ENCODE measurements around the gene OSCP1. TPM values are rescaled to one million over a fixed set of nuclear protein-coding genes. Genes with fewer than 3 reads are reported as not detected.

The OSCP1 gene
- total and polyA plus RNA-seq, 2 donors (not counting 3 experiments of a cell fraction or from before 2014, with no cell fraction given) = 4.6 to 8.3 TPM

- no TSS peak for BruUV-seq (replicated peaks)
- Histone ChIP-seq H3K4me3 (replicated peaks in 1 of 3; ENCODE audit: insufficient read depth in 1 of 3, low read depth in 1 of 3, low read length in 3 of 3) (no peak overlapping the region), H3K9ac (replicated peaks; ENCODE audit: extremely low read depth, insufficient read depth, low read length) (no peak overlapping the region), H3K27ac (ENCODE audit: insufficient read depth, low read depth, low read length) (no peak overlapping the region), H3K9me3 (replicated peaks; ENCODE audit: control insufficient read depth, insufficient read depth, low read length) (no peaks in the 10 kb centered on the region), H3K79me2 (ENCODE audit: control insufficient read depth, insufficient read depth, low read length) (no peaks in the 10 kb centered on the region), H3K4me2 (ENCODE audit: insufficient read depth, low read length) (no peak overlapping the region), H3K36me3 (ENCODE audit: control insufficient read depth in 2 of 2, extremely low read depth in 1 of 2, insufficient read depth in 2 of 2, low read length in 2 of 2) (no peaks in the 10 kb centered on the region), H2AFZ (ENCODE audit: low read depth, low read length) (no peak overlapping the region), H3K9me1 (replicated peaks; ENCODE audit: control insufficient read depth, extremely low read depth, insufficient read depth, low read length) (no peaks in the 10 kb centered on the region), H4K20me1 (replicated peaks; ENCODE audit: control insufficient read depth, extremely low read depth, insufficient read depth, low read length) (no peaks in the 10 kb centered on the region), H3K27me3 (ENCODE audit: control insufficient read depth in 2 of 2, insufficient read depth in 2 of 2, low read length in 2 of 2) (peaks cover 2% of the 10 kb centered on the region in 2 experiments), H3K4me1 (ENCODE audit: control insufficient read depth, extremely low read depth, insufficient read depth, low read length) (no peaks in the 10 kb centered on the region)
- CTCF ChIA-PET = interaction anchor here (1.3 kb wide), 1 partner anchor 21 kb away, joined by 3 read pairs; no protein-coding TSS in a partner anchor
- TF ChIP-seq MAX (IDR thresholded peaks at IDR 0.05; ENCODE audit: insufficient read depth, insufficient read length) (no peak), FOS (IDR thresholded peaks at IDR 0.05; ENCODE audit: borderline replicate concordance, insufficient read depth, low read length) (no peak), EZH2 (IDR thresholded peaks at IDR 0.05; ENCODE audit: borderline replicate concordance, low read depth, low read length, severe bottlenecking) (no peak), GATA2 (IDR thresholded peaks at IDR 0.05; ENCODE audit: insufficient read depth, insufficient read length, low read depth, low read length) (no peak), POLR2A (IDR thresholded peaks at IDR 0.05; ENCODE audit: low read depth, low read length) (no peak), MYC (IDR thresholded peaks at IDR 0.05; ENCODE audit: low read depth, low read length) (no peak), JUN (IDR thresholded peaks at IDR 0.05; ENCODE audit: borderline replicate concordance, insufficient read depth, insufficient read length, low read depth) (no peak), POLR2AphosphoS5 (IDR thresholded peaks at IDR 0.05; ENCODE audit: insufficient read depth, low read depth, low read length) (no peak)
- DNase-seq (ENCODE audit: low read depth, low spot score) (no peak), FAIRE-seq (no peak)
- intact Hi-C loops (cut with micrococcal nuclease) = no loop called here
- POLR2A ChIA-PET = no interaction called here
- dilution Hi-C loops (cut with MboI; ENCODE audit: extremely low pct_ligation_motif_present, low sequenced_read_pairs) = no loop called here
These were observed 44.7 kb upstream of the OSCP1 start for GRCh38 chr1:36494971-36495370.

GRCh38 chr1:36493524-36493923 lies 43.3 kb upstream of the OSCP1 start:
- BruUV-seq (replicated peaks) = no TSS peak
- H3K4me3 ChIP-seq (replicated peaks in 1 of 3; ENCODE audit: insufficient read depth in 1 of 3, low read depth in 1 of 3, low read length in 3 of 3) = no peak overlapping the region
- dilution Hi-C loops (cut with MboI; ENCODE audit: extremely low pct_ligation_motif_present, low sequenced_read_pairs) (no loop called here), intact Hi-C loops (cut with micrococcal nuclease) (no loop called here)
- H3K4me2 ChIP-seq (ENCODE audit: insufficient read depth, low read length) = no peak overlapping the region
- H3K27ac ChIP-seq (ENCODE audit: insufficient read depth, low read depth, low read length) = no peak overlapping the region
- ChIA-PET CTCF (no interaction called here), POLR2A (no interaction called here)
- H4K20me1 ChIP-seq (replicated peaks; ENCODE audit: control insufficient read depth, extremely low read depth, insufficient read depth, low read length) = no peaks in the 10 kb centered on the region
- no peak overlapping the region for H3K9ac ChIP-seq (replicated peaks; ENCODE audit: extremely low read depth, insufficient read depth, low read length)
- H3K27me3 ChIP-seq (ENCODE audit: control insufficient read depth in 2 of 2, insufficient read depth in 2 of 2, low read length in 2 of 2) = peaks cover 2% of the 10 kb centered on the region in 2 experiments
- TF ChIP-seq POLR2A (IDR thresholded peaks at IDR 0.05; ENCODE audit: low read depth, low read length) (no peak), MYC (IDR thresholded peaks at IDR 0.05; ENCODE audit: low read depth, low read length) (no peak), FOS (IDR thresholded peaks at IDR 0.05; ENCODE audit: borderline replicate concordance, insufficient read depth, low read length) (no peak), POLR2AphosphoS5 (IDR thresholded peaks at IDR 0.05; ENCODE audit: insufficient read depth, low read depth, low read length) (no peak), CTCF (IDR thresholded peaks at IDR 0.05; ENCODE audit: extremely low read depth in 1 of 2, insufficient read depth in 1 of 2, low read depth in 1 of 2, low read length in 2 of 2) (no peak), MAX (IDR thresholded peaks at IDR 0.05; ENCODE audit: insufficient read depth, insufficient read length) (no peak), EZH2 (IDR thresholded peaks at IDR 0.05; ENCODE audit: borderline replicate concordance, low read depth, low read length, severe bottlenecking) (no peak), JUN (IDR thresholded peaks at IDR 0.05; ENCODE audit: borderline replicate concordance, insufficient read depth, insufficient read length, low read depth) (no peak), GATA2 (IDR thresholded peaks at IDR 0.05; ENCODE audit: insufficient read depth, insufficient read length, low read depth, low read length) (no peak)
- H2AFZ ChIP-seq (ENCODE audit: low read depth, low read length) = no peak overlapping the region
- H3K79me2 ChIP-seq (ENCODE audit: control insufficient read depth, insufficient read depth, low read length) = no peaks in the 10 kb centered on the region
- no peaks in the 10 kb centered on the region for H3K4me1 ChIP-seq (ENCODE audit: control insufficient read depth, extremely low read depth, insufficient read depth, low read length)
- H3K9me3 ChIP-seq (replicated peaks; ENCODE audit: control insufficient read depth, insufficient read depth, low read length) = no peaks in the 10 kb centered on the region
- DNase-seq (ENCODE audit: low read depth, low spot score) (no peak), FAIRE-seq (no peak)
- H3K9me1 ChIP-seq (replicated peaks; ENCODE audit: control insufficient read depth, extremely low read depth, insufficient read depth, low read length) = no peaks in the 10 kb centered on the region
- no peaks in the 10 kb centered on the region for H3K36me3 ChIP-seq (ENCODE audit: control insufficient read depth in 2 of 2, extremely low read depth in 1 of 2, insufficient read depth in 2 of 2, low read length in 2 of 2)

Data from endothelial cell of umbilical vein (primary cell).